Measurements from ENCODE around the gene ARHGEF4.

The ARHGEF4 gene

GRCh38 chr2:130820279-130820861 is 16.3 kb upstream of the ARHGEF4 start:
- no peak for DNase-seq

GRCh38 chr2:130821867-130822266 is 14.8 kb upstream of the ARHGEF4 start:
- no peak for DNase-seq

- no peak for DNase-seq
Observed at GRCh38 chr2:130822766-130823165, 13.9 kb upstream of the ARHGEF4 start.

- no peak for DNase-seq
Observed at GRCh38 chr2:130823171-130823885, 13.4 kb upstream of the ARHGEF4 start.

GRCh38 chr2:130823886-130824491 is 12.7 kb upstream of the ARHGEF4 start:
- DNase-seq, result peak; percentile 20

GRCh38 chr2:130824492-130825061 is 12.1 kb upstream of the ARHGEF4 start:
- peak; percentile 56 for DNase-seq

- DNase-seq, result no peak
Observed at GRCh38 chr2:130825231-130825965, 11.3 kb upstream of the ARHGEF4 start.

- DNase-seq, result no peak
Observed at GRCh38 chr2:130825966-130826253, 10.8 kb upstream of the ARHGEF4 start.

- DNase-seq, result no peak
Observed at GRCh38 chr2:130826419-130826818, 10.3 kb upstream of the ARHGEF4 start.

- DNase-seq, result no peak
Observed at GRCh38 chr2:130826821-130827501, 9.8 kb upstream of the ARHGEF4 start.

GRCh38 chr2:130827502-130828251 is 9.0 kb upstream of the ARHGEF4 start:
- DNase-seq, result no peak

GRCh38 chr2:130828461-130828860 is 8.3 kb upstream of the ARHGEF4 start:
- DNase-seq, result no peak

GRCh38 chr2:130829015-130829414 is 7.7 kb upstream of the ARHGEF4 start:
- no peak for DNase-seq

- DNase-seq, result no peak
Observed at GRCh38 chr2:130830538-130830937, 6.2 kb upstream of the ARHGEF4 start.

GRCh38 chr2:130831356-130831755 is 5.4 kb upstream of the ARHGEF4 start:
- DNase-seq, result no peak

- DNase-seq, result no peak
Observed at GRCh38 chr2:130832296-130832940, 4.3 kb upstream of the ARHGEF4 start.

GRCh38 chr2:130834091-130834930 is 2.4 kb upstream of the ARHGEF4 start:
- DNase-seq, result no peak

GRCh38 chr2:130834931-130835765 is 1.6 kb upstream of the ARHGEF4 start:
- no peak for DNase-seq

GRCh38 chr2:130835766-130836015 is 1.0 kb upstream of the ARHGEF4 start:
- DNase-seq, result no peak

GRCh38 chr2:130837175-130837810 is 579 bp downstream of the ARHGEF4 start:
- DNase-seq, result no peak

Measured in activated CD4-positive, alpha-beta T cell treated with anti-CD3 and anti-CD28 coated beads for 1 hour (primary cell).